Effector memory CD4-positive, alpha-beta T cell (primary cell): ENCODE measurements around the gene LIN7A.

Experiments
- DNase-seq, 3 donors: peaks; one replicate each; pipeline ENCODE4 v3.0.0-alpha.2; 2020
- H3K27ac ChIP-seq: 2 replicates; pipeline ENCODE4 v1.7.0; 2013; ENCODE audit warnings: mild to moderate bottlenecking, low read length, moderate library complexity; ENCODE audit not compliant: insufficient read depth, poor library complexity, severe bottlenecking
- H3K27me3 ChIP-seq: replicated peaks from 2 replicates; pipeline ENCODE4 v1.7.0; 2013; ENCODE audit warnings: mild to moderate bottlenecking, low read length; ENCODE audit not compliant: insufficient read depth, control insufficient read depth, poor library complexity, severe bottlenecking
- H3K36me3 ChIP-seq: 2 replicates; pipeline ENCODE4 v1.7.0; 2013; ENCODE audit warnings: mild to moderate bottlenecking, low read length, moderate library complexity; ENCODE audit not compliant: control insufficient read depth, insufficient read depth
- H3K4me1 ChIP-seq: 2 replicates; pipeline ENCODE4 v1.7.0; 2013; ENCODE audit warnings: low read length, mild to moderate bottlenecking; ENCODE audit not compliant: control insufficient read depth, insufficient read depth, poor library complexity, severe bottlenecking
- H3K4me3 ChIP-seq: 2 replicates; pipeline ENCODE4 v1.7.0; 2013; ENCODE audit warnings: low read length, low read depth, mild to moderate bottlenecking; ENCODE audit not compliant: insufficient read depth, poor library complexity, severe bottlenecking
- H3K9me3 ChIP-seq: 2 replicates; pipeline ENCODE4 v1.7.0; 2013; ENCODE audit warnings: mild to moderate bottlenecking, low read length, moderate library complexity; ENCODE audit not compliant: control insufficient read depth

Gene LIN7A

DNA sequence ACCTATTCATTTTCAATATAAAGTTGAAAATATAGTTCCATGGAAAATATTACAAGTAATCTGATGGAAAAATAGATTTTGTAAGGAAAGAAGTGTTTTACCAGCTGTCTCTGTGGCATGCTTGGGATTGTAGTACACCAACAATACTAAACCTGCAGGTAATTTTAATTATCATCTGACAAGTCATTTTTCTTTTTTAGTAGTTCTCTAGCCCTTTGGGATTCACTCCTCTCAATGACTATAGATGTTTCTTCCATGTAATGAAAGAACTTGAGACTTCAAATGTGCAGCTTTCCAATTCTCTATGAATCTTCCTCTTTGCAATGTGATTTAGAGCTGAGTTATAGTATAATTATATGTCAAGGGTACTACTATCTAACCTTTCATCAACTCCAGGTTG, 14.7 kb upstream of the LIN7A start:
- Histone ChIP-seq H3K36me3 (no peaks in the 10 kb centered on the region), H3K9me3 (no peaks in the 10 kb centered on the region), H3K4me3 (no peak overlapping the region), H3K27me3 (no peaks in the 10 kb centered on the region), H3K27ac (no peak overlapping the region), H3K4me1 (no peaks in the 10 kb centered on the region)
- no peak for DNase-seq

- no peak overlapping the region for H3K27ac ChIP-seq
- H3K9me3 ChIP-seq: no peaks in the 10 kb centered on the region
- no peak for DNase-seq
- H3K4me1 ChIP-seq: no peaks in the 10 kb centered on the region
- H3K27me3 ChIP-seq: no peaks in the 10 kb centered on the region
- H3K4me3 ChIP-seq: no peak overlapping the region
- H3K36me3 ChIP-seq: no peaks in the 10 kb centered on the region
Measured at GRCh38 chr12:80946591-80946990, 8.9 kb upstream of the LIN7A start.

DNA sequence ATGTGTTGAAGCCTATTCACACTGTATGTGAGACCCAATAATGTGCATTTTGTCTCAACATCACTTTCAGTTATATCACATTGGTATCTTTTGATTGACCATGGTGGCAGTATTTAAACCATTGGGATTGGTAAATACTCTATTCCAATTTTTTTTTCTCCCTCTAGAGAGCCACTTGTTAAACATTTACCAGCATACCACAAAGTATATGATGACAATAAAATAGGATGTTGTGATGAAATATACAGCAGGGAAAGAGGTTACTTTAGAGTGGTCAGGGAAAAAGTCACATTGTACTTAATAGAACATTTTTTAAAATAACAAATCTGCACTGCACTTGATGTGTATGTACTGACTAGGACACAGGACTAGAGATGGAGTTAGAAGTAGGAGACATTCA, 5.6 kb upstream of the LIN7A start:
- no peak overlapping the region for H3K27ac ChIP-seq
- no peaks in the 10 kb centered on the region for H3K9me3 ChIP-seq
- no peaks in the 10 kb centered on the region for H3K36me3 ChIP-seq
- H3K27me3 ChIP-seq: no peaks in the 10 kb centered on the region
- no peak overlapping the region for H3K4me3 ChIP-seq
- DNase-seq: no peak
- H3K4me1 ChIP-seq: no peaks in the 10 kb centered on the region

DNA sequence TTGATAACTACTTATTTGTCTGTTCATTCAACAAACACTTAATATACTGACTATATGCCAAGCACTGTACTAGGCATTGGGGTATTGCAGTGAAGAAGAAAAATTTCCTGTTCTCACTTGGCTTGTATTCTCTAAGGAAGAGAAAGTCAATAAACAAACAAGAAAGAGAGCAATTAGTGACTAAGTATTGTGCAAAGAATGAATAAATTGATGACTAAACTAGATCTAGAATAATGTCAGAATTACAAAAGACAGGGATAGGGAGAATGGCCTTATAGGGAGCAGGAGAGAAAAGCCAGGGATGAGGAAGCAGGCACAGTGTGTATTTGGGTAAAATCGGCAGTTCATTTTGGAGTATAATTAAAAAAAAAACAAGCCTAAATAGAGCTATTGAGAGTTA, 4.2 kb upstream of the LIN7A start:
- no peaks in the 10 kb centered on the region for H3K9me3 ChIP-seq
- H3K27me3 ChIP-seq: no peaks in the 10 kb centered on the region
- no peaks in the 10 kb centered on the region for H3K4me1 ChIP-seq
- no peak overlapping the region for H3K27ac ChIP-seq
- no peak for DNase-seq
- H3K4me3 ChIP-seq: no peak overlapping the region
- H3K36me3 ChIP-seq: no peaks in the 10 kb centered on the region

DNA sequence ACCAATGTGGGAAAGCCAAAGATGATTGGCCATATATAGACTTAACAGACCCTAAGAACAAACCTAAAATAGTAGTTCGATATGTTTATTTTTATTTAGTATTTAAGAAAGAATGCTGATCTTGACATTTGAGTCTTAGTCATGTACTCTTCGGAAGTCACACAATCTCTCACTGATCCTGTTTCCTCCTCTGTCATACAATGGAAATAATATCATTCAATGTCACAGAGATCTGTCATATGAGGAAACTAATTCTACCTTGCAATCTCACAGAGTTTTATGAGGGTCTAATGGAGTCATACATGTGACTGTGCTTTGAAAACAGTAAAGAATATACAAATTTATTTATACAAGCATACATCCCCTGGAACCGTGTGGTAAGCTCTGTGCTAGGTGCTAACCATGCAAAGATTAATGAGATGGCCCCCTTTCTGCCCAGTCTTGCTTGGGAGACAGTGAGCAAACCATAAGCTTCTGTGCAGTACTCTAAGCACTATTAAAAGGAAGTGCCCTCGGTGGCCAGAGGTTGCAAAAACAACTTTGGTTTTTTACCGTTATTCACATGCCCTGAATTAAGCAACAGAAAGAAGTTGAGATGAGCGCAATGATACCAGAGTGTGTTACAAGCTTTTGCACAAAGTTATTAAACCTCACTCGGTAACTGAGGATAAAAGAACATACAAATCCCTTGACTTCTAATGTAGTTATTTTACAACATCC, 1.7 kb upstream of the LIN7A start:
- Histone ChIP-seq H3K4me1 (no peaks in the 10 kb centered on the region), H3K36me3 (no peaks in the 10 kb centered on the region), H3K9me3 (no peaks in the 10 kb centered on the region), H3K27ac (no peak overlapping the region), H3K4me3 (no peak overlapping the region), H3K27me3 (peaks cover 7% of the 10 kb centered on the region)
- no peak for DNase-seq

GRCh38 chr12:80938397-80938796, 663 bp upstream of the LIN7A start:
- H3K4me1 ChIP-seq: no peaks in the 10 kb centered on the region
- no peak overlapping the region for H3K4me3 ChIP-seq
- DNase-seq: no peak
- no peak overlapping the region for H3K27ac ChIP-seq
- peaks cover 7% of the 10 kb centered on the region for H3K27me3 ChIP-seq
- H3K9me3 ChIP-seq: no peaks in the 10 kb centered on the region
- no peaks in the 10 kb centered on the region for H3K36me3 ChIP-seq

DNA sequence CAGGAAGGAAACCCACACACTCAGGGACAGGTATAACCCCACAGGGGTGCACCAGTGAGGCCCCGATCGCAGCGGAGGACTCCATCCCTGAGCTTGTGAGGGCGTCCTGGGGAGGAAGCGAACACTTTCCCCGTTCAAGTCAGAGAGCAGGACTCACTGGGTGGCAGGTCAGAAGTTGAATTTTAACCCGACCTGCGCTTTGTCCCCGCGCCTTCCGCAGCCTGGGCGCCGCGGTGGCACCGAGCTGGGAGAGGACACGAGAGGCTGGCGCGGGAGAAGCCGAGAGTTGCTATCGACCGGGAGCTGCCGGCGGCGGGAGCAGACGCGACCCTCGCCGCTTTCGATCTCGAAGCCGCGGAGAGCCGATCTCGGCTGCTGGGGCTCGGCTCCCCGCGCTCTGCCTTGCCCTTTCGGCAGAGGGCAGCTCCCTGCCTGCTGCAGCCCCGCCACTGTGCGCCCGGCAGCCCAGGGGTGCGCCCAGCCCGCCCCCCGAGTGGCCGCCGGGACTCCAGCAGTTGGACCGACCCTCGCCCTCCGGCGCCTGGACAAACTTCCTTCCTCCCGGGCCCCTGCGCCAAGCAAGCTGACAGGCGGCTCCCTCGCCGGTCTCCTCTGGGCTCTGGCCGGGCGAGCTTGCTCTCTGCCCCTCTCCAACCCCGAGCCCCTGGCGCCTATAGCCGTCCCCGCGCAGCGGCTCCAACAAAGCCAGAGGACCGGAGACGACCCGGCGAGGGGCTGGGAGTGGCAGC, 918 bp downstream of the LIN7A start:
- Histone ChIP-seq H3K36me3 (no peaks in the 10 kb centered on the region), H3K4me3 (no peak overlapping the region), H3K27ac (no peak overlapping the region), H3K9me3 (no peaks in the 10 kb centered on the region), H3K4me1 (no peaks in the 10 kb centered on the region), H3K27me3 (peaks cover 7% of the 10 kb centered on the region)
- no peak for DNase-seq

- Histone ChIP-seq H3K4me3 (no peak overlapping the region), H3K9me3 (no peaks in the 10 kb centered on the region), H3K36me3 (no peaks in the 10 kb centered on the region), H3K27ac (no peak overlapping the region), H3K27me3 (peaks cover 7% of the 10 kb centered on the region), H3K4me1 (no peaks in the 10 kb centered on the region)
- no peak for DNase-seq
Measured at GRCh38 chr12:80936353-80936641, 1.4 kb downstream of the LIN7A start.

- no peaks in the 10 kb centered on the region for H3K9me3 ChIP-seq
- H3K27ac ChIP-seq: no peak overlapping the region
- peaks cover 7% of the 10 kb centered on the region for H3K27me3 ChIP-seq
- H3K4me1 ChIP-seq: no peaks in the 10 kb centered on the region
- H3K4me3 ChIP-seq: no peak overlapping the region
- no peak for DNase-seq
- H3K36me3 ChIP-seq: no peaks in the 10 kb centered on the region
Measured at GRCh38 chr12:80935111-80935510, 2.6 kb downstream of the LIN7A start.

- no peaks in the 10 kb centered on the region for H3K4me1 ChIP-seq
- no peak for DNase-seq
- H3K36me3 ChIP-seq: no peaks in the 10 kb centered on the region
- H3K27ac ChIP-seq: no peak overlapping the region
- H3K9me3 ChIP-seq: no peaks in the 10 kb centered on the region
- H3K27me3 ChIP-seq: no peaks in the 10 kb centered on the region
- H3K4me3 ChIP-seq: no peak overlapping the region
Measured at GRCh38 chr12:80925983-80926382, 11.8 kb downstream of the LIN7A start.
